GM18498 (cell line): ENCODE data around the gene PNPLA3.

ENCODE experiments used
- ATAC-seq: cut with Tn5 transposase; IDR thresholded peaks from one replicate; pipeline ENCODE4 v1.9.1; 2021; ENCODE audit warnings: mild to moderate bottlenecking, moderate library complexity; ENCODE audit not compliant: unreplicated experiment

Gene PNPLA3, protein sequence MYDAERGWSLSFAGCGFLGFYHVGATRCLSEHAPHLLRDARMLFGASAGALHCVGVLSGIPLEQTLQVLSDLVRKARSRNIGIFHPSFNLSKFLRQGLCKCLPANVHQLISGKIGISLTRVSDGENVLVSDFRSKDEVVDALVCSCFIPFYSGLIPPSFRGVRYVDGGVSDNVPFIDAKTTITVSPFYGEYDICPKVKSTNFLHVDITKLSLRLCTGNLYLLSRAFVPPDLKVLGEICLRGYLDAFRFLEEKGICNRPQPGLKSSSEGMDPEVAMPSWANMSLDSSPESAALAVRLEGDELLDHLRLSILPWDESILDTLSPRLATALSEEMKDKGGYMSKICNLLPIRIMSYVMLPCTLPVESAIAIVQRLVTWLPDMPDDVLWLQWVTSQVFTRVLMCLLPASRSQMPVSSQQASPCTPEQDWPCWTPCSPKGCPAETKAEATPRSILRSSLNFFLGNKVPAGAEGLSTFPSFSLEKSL

GRCh38 chr22:43923631-43924464 is at the start of gene PNPLA3:
TSS of gene PNPLA3 (plus strand) at chr22:43923805. CDS start at chr22:43923912, 107 bp downstream.
- no peak for ATAC-seq

DNA sequence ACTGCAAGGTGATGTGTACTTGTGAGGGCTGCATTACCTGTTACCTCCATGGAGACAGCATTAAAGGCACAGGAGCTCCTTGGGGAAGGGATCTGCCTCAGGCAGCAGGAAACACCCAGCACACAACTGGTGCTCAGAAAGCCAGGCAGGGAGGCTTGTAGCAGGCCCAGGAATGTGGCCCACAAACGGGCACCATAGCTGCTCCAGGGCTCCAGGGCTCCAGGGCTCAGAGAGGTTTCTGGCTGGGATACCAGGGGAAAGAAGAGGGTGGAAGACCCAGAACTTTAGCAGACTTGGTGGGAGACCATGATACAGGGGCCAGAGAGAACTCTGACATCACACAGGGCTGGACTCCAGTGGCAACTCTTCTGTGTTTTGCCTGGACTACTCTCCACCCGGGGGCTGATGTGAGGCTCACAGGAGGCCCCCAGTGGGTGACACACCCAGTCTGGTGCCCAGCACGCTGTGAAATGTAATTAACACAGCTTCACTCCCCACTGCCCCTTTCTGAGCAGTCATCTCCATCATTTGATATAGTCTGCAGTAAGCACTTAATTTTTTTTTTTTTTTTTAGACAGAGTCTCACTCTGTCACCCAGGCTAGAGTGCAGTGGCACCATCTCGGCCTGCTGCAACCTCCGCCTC is 46.6 kb upstream of the PNPLA3 start:
- no peak for ATAC-seq

DNA sequence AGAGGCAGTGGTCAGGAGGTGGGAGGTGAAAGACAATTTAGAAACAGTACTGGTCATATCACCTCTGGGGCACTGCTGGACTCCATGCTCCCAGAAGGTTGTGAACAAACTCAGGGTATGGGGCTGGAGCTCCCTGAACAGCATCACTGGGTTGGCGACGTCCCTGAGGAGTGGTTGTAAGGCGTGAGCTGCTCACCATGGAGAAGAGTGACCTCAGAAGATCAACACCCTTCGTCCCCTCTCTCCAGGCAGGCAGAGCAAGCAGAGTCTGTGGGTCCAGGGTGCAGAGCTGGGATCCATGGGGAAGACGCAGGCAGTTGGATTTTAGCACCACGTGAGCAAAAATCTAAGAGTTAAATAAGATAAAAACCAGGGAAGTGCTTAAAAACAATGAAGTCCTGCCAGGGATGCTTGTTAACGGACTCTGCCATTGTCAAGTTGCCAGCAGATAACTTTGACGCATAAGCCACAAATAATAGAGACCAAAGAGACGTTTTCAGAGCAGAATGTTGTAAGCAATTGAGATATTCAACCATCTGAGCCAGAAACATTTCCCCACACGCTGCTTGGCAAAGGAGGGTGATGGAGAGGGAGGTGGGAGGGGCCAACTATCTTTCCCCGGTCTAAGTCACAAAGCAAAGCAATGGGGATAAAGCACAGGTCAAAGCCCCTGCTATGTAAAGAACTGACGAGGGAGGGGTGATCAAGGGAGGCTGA is 45.4 kb upstream of the PNPLA3 start:
- ATAC-seq: no peak

DNA sequence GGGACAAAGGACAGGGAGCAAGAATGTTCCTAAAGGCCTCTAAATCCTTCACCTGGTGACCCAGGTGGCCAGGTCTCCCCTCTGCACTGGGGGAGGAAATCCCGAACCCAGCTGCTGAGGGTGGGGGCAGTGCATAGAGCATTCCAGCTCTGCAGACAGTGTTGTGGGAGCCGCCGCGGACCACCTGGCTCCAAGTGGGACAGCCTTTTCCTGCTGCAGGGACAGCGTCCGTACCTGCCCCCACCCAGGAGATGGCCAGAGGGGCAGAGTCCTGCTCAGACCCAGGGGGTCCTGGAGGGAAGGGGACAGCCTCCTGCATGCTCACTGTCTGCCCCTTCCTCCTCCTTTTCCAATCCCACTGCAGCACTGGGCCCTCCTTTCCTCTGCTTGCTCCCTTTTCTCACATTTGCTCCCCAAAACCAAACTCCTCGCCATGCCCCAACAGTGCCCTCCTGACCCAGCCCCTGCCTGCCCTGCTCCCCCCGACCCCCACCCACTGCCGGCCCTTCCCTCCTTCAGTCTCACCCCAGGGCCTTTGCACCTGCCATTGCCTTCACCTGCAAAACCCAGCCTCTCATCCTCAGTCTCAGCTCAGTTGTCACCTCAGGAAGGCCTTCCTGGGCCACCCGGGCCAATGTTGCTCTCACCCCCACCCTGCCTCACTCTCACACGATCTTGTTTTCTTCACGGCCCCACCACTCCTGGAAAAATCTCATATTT is 44.6 kb upstream of the PNPLA3 start:
- no peak for ATAC-seq

DNA sequence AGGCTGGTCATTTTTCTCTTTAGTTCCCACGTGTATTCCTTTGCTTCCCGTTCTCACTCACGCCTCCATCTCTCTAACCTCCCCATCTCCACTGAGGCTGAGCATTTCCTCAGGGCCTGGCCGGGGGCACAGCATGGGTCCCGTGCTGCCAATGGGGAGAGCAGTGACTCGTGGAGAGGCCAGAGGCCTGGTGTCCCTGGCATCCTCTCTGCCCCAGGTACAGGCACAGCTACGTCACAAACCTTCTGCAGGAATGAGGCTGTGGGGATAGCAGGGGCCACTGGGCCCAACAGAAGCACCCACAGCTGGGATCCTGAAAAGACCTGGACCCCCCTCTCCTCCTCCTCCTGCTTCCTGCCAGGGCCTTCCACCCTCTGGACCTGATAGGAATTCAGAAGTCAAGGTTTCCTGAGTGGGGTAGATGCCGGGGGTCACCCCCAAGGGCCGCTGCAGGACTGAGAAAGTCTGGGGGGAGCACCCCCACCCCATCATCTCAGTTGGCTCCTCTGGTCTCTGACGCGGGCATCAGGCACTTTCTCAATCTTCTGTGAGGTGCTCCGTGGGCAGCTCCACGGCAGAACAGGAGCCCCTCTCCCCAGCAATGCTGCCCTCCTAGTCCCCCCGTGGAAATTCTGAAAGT is 43.6 kb upstream of the PNPLA3 start:
- no peak for ATAC-seq

DNA sequence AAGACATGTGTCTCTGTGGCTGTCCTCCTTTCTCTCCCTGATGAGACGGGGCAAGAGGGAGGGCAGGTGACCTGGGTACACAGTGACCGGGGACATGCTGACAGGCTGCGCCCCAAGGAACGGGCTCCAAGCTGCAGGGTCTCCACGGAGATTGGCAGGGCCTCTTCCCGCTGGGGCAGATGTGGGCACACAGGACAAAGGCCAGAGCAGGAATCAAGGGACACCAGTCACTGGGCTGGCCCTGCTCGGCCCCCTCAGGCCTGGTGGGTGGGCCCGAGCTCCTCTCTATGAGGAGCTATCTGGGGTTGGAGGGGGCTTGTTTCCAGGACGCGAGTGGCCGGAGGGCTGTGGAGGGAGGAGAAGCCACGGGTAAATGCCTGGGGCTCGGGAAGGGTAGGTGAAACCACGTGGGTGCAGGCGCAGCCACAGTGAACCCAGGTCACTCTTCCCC is 43.0 kb upstream of the PNPLA3 start:
- ATAC-seq: no peak

GRCh38 chr22:43881091-43882061 is 42.2 kb upstream of the PNPLA3 start:
- ATAC-seq: no peak

DNA sequence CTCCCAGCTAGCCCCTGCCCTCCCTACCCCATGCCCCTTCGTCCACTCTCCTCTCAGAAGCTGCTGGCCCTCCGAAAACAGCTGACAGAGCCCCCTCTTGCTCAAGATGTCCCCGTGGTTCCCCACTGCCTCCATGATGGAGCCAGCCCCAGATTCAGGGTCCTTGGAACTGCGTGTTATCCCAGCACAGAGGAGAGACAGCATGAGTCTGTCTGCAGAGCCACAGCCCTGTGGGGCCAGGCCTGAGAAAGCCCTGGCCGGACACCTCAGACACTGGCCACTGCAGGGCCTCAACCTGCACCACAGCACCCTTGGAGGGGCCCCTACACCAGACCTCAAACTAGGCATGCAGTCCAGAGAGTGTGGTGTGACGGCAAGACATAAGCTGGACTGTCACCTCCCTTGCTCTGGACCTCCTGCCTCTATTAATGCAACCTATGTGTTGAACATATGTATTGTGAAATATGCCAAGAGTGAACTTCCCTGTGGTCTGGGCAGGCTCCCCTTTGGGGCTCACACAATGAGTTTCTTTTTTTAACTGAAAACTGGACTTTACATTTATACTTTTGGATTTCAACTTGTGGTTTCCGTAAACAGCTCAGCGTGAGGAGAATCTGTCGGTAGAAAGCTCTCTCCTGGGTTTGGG is 41.4 kb upstream of the PNPLA3 start:
- ATAC-seq: no peak

DNA sequence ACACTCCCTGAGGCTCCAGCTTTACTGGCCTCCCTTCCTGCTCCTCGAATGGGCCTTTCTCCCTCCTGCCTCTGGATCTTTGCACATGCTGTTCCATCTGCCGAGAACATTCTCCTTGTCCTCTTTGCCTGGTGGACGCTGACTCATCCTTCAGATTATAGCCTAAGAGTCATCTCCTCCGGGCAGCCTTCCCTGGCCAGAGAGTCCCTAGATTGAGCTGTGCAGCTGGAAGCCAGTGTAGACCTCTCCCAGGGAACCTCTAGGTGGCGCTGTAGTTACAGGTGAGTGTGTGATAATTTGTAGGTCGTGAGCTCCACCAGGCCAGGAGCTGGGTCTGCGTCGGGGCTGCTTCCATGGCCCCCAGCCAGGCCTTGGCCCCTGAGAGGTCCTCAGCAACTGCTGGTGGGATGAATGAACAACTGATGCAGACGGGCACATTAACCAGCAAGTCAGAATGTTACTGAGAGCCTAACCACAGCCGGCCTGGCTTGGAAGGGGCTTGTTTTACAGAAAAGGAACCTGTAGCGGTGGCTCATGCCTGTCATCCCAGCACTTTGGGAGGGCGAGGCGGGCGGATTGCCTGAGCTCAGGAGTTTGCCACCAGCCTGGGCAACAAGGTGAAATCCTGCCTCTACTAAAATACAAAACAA is 40.5 kb upstream of the PNPLA3 start:
- ATAC-seq: no peak

- no peak for ATAC-seq
Measured at GRCh38 chr22:43883719-43884415, 39.7 kb upstream of the PNPLA3 start.

GRCh38 chr22:43884600-43885318 is 38.8 kb upstream of the PNPLA3 start:
- peak; percentile 72 for ATAC-seq

DNA sequence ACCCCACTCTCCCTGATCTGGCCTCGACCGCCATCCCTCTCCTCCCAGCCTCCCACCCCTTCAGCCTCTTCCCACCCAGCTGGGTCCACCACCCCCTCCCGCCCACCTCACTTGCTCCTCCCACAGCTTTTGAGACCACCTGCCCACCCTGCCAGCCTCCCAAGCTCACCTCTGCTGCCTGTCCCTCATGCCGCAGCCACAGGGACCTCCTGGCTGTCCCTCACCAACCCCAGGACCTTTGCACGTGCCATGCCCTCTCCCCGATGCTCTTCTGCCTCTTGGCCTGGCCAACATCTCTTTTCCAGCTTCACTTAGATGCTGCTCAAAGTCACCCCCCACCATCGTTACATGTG is 38.3 kb upstream of the PNPLA3 start:
- no peak for ATAC-seq

- ATAC-seq: no peak
Measured at GRCh38 chr22:43885786-43886185, 37.8 kb upstream of the PNPLA3 start.

- no peak for ATAC-seq
Measured at GRCh38 chr22:43886231-43886630, 37.4 kb upstream of the PNPLA3 start.

DNA sequence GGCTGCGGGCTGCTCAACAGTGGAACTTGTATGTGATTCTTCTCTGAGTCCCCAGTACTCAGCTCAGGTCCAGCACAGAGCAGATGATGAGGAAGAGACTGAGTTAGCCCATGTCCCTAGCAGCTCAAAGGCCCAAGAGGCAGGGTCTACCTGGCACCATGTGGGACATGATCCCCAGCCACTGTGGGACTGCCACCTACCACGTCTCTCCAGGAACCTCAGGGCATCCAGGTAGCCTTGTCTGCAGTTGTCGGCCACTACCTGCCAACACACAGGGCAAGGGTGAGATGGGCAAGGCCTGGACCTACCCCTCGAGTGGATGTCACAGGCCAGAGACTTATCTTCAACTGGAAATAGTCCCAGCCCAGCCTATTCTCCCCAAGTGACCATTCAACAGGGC is 36.2 kb upstream of the PNPLA3 start:
- no peak for ATAC-seq

DNA sequence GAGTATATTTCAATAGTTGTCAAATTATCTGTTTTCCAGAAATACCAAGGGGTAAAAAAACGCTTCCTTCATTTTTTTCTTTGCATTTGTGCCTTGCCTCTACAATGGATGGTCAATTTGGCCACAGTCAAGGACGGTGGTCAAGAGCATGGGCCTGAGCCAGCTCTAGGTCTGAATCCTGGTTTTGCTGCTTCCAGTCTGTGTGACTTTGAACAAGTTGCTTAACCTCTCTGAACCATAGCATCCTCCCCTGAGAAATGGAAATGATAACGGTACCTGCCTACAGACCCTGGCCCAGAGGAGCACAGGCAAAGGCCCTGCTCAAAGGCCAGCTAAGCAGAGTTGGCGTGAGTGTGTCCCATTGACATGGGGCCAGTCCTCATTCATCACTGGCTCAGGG is 34.9 kb upstream of the PNPLA3 start:
- ATAC-seq: no peak
